ENCODE measurements around the gene BDKRB1.

The BDKRB1 gene

GRCh38 chr14:96297000-96297399 is 41.0 kb downstream of the BDKRB1 start:
- TF ChIP-seq CTCF (IDR thresholded peaks at IDR 0.05; ENCODE audit: poor library complexity, severe bottlenecking), result peak; percentile 89
- no peak for DNase-seq (ENCODE audit: low spot score)
- peaks cover 19% of the 10 kb centered on the region for H3K36me3 ChIP-seq (ENCODE audit: low read depth)

DNA sequence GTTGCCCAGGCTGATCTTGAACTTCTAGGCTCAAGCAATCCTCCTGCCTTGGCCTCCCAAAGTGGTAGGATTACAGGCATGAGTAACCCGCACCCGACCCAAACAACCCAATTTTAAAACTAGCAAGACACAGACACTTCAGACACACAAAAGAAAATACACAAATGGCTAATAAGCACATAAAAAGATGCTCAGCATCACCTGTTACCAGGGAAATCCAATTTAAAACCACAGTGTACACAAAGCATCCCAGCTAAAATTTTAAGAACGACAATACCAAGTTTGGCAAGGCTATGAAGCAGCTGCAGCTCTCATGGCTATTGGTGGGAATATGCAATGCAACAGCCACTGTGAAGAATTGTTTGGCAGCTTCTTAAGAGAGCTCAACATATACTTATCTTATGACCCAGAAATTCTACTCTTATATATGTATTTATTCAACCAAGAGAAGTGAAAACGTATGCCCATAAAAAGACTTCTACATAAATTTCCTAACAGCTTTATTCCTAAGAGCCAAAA is 42.0 kb downstream of the BDKRB1 start:
- no peaks in the 10 kb centered on the region for H3K4me1 ChIP-seq (ENCODE audit: insufficient read depth, poor library complexity, severe bottlenecking)
- H3K36me3 ChIP-seq (ENCODE audit: low read depth), result peaks cover 22% of the 10 kb centered on the region
- no peak for DNase-seq (ENCODE audit: low spot score)
- H3K4me3 ChIP-seq (ENCODE audit: severe bottlenecking), result no peak overlapping the region
- H3K27me3 ChIP-seq (ENCODE audit: insufficient read depth, poor library complexity, severe bottlenecking), result no peaks in the 10 kb centered on the region
- no peak for TF ChIP-seq CTCF (IDR thresholded peaks at IDR 0.05; ENCODE audit: poor library complexity, severe bottlenecking)
- H3K9me3 ChIP-seq (ENCODE audit: severe bottlenecking), result no peaks in the 10 kb centered on the region
- no peak for ATAC-seq (ENCODE audit: low read depth)
- H3K27ac ChIP-seq (ENCODE audit: poor library complexity, severe bottlenecking), result no peak overlapping the region

More at GRCh38 chr14:96297000-96297399, 41.0 kb downstream of the BDKRB1 start:
- Histone ChIP-seq H3K4me1 (ENCODE audit: insufficient read depth, poor library complexity, severe bottlenecking) (no peaks in the 10 kb centered on the region), H3K27me3 (ENCODE audit: insufficient read depth, poor library complexity, severe bottlenecking) (no peaks in the 10 kb centered on the region), H3K27ac (ENCODE audit: poor library complexity, severe bottlenecking) (no peak overlapping the region), H3K9me3 (ENCODE audit: severe bottlenecking) (no peaks in the 10 kb centered on the region), H3K4me3 (ENCODE audit: severe bottlenecking) (no peak overlapping the region)
- ATAC-seq (ENCODE audit: low read depth), result peak; percentile 44; the same call in 1 of the 3 replicates

DNA sequence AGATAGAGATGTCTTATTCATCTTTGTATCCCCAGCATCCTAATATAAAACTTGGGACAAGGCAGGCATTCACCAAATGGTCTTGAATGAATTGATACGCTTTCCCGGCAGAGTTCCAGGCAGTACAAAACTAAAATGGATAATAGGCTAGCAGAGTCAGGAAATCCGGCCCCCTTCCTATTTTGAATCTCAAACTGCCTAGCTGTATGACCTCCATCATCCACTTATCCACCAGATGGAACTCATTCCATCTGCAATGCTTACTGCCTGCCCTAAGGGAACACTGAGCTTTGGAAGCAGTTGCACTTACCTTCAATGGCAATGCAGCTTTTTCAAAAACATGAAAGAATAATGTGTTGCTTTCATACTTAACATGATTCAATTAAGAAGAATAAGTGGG is 43.4 kb downstream of the BDKRB1 start:
- Histone ChIP-seq H3K27ac (ENCODE audit: poor library complexity, severe bottlenecking) (no peak overlapping the region), H3K4me3 (ENCODE audit: severe bottlenecking) (no peak overlapping the region), H3K27me3 (ENCODE audit: insufficient read depth, poor library complexity, severe bottlenecking) (no peaks in the 10 kb centered on the region), H3K9me3 (ENCODE audit: severe bottlenecking) (no peaks in the 10 kb centered on the region), H3K36me3 (ENCODE audit: low read depth) (peaks cover 34% of the 10 kb centered on the region), H3K4me1 (ENCODE audit: insufficient read depth, poor library complexity, severe bottlenecking) (no peaks in the 10 kb centered on the region)
- no peak for TF ChIP-seq CTCF (IDR thresholded peaks at IDR 0.05; ENCODE audit: poor library complexity, severe bottlenecking)
- ATAC-seq (ENCODE audit: low read depth), result no peak
- DNase-seq (ENCODE audit: low spot score), result no peak

- TF ChIP-seq CTCF (IDR thresholded peaks at IDR 0.05; ENCODE audit: poor library complexity, severe bottlenecking), result no peak
- H3K9me3 ChIP-seq (ENCODE audit: severe bottlenecking), result no peaks in the 10 kb centered on the region
- H3K4me3 ChIP-seq (ENCODE audit: severe bottlenecking), result no peak overlapping the region
- H3K27me3 ChIP-seq (ENCODE audit: insufficient read depth, poor library complexity, severe bottlenecking), result no peaks in the 10 kb centered on the region
- H3K36me3 ChIP-seq (ENCODE audit: low read depth), result peaks cover 67% of the 10 kb centered on the region
- ATAC-seq (ENCODE audit: low read depth) (no peak), DNase-seq (ENCODE audit: low spot score) (no peak)
- no peak overlapping the region for H3K27ac ChIP-seq (ENCODE audit: poor library complexity, severe bottlenecking)
- no peaks in the 10 kb centered on the region for H3K4me1 ChIP-seq (ENCODE audit: insufficient read depth, poor library complexity, severe bottlenecking)
Observed at GRCh38 chr14:96303981-96304380, 48.0 kb downstream of the BDKRB1 start.

DNA sequence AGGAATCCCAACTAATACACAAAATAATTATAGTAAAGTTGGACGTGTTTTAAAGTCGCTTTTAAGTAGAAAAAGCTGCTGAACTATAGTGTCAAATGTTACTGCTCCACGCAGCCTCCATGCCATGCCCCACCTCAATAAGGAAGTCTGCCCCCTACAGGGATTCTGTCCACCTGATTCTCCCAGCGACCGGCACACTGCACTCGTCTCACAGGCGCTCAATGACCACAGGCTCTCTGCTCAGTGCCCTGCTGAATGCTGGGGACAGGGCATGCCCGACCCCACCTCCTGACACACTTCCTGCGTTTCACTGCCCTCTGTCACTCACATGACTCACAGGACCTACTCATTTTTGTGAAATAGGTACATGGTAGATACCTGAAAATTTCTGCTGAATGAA is 48.9 kb downstream of the BDKRB1 start:
- no peaks in the 10 kb centered on the region for H3K27me3 ChIP-seq (ENCODE audit: insufficient read depth, poor library complexity, severe bottlenecking)
- H3K4me1 ChIP-seq (ENCODE audit: insufficient read depth, poor library complexity, severe bottlenecking), result no peaks in the 10 kb centered on the region
- H3K36me3 ChIP-seq (ENCODE audit: low read depth), result peaks cover 72% of the 10 kb centered on the region
- DNase-seq (ENCODE audit: low spot score), result no peak
- H3K9me3 ChIP-seq (ENCODE audit: severe bottlenecking), result no peaks in the 10 kb centered on the region
- no peak overlapping the region for H3K27ac ChIP-seq (ENCODE audit: poor library complexity, severe bottlenecking)
- 0 out of 3 replicates have a peak, but pooled peaks have one; percentile 19 for ATAC-seq (ENCODE audit: low read depth)
- no peak overlapping the region for H3K4me3 ChIP-seq (ENCODE audit: severe bottlenecking)
- TF ChIP-seq CTCF (IDR thresholded peaks at IDR 0.05; ENCODE audit: poor library complexity, severe bottlenecking), result peak; percentile 22
